GM23338 (cell line): ENCODE data around the gene TNFSF13.

Source experiments
- CREB1 ChIP-seq: fragments of 250-450 bp; sonication (Bioruptor Pico); IDR thresholded peaks from 2 replicates; pipeline ENCODE4 v1.5.0; 2020; ENCODE audit warnings: low read depth, mild to moderate bottlenecking, moderate library complexity
- CTCF ChIP-seq, 2 experiments: fragments of 200-600 bp in 1 of 2; sonication (generic) in 1 of 2; conservative IDR thresholded peaks; 2 replicates each; pipeline versions ENCODE4 v1.5.1 to v1.6.1; 2016 to 2017; ENCODE audit warnings: antibody characterized with exemption in 2 of 2, low read depth in 2 of 2, mild to moderate bottlenecking in 2 of 2, moderate library complexity in 1 of 2
- ETS1 ChIP-seq: IDR thresholded peaks from 2 replicates; pipeline ENCODE4 v1.6.1; 2016; ENCODE audit warnings: antibody characterized with exemption
- EZH2 ChIP-seq: fragments of 200-600 bp; sonication (generic); IDR thresholded peaks from one replicate; pipeline ENCODE4 v1.8.0; 2017; ENCODE audit warnings: antibody characterized with exemption, mild to moderate bottlenecking, low read depth; ENCODE audit not compliant: unreplicated experiment
- EZH2phosphoT487 ChIP-seq: fragments of 200-600 bp; sonication (generic); IDR thresholded peaks from one replicate; pipeline ENCODE4 v1.8.1; 2018; ENCODE audit warnings: antibody characterized with exemption; ENCODE audit not compliant: unreplicated experiment
- POLR2AphosphoS5 ChIP-seq: IDR thresholded peaks from 2 replicates; pipeline ENCODE4 v1.6.1; 2016; ENCODE audit warnings: antibody characterized with exemption, low read depth
- REST ChIP-seq: IDR thresholded peaks from one replicate; pipeline ENCODE4 v1.6.1; 2018; ENCODE audit warnings: antibody characterized with exemption; ENCODE audit not compliant: unreplicated experiment
- ZNF331 ChIP-seq: fragments of 250-450 bp; sonication (Bioruptor Pico); IDR thresholded peaks from 2 replicates; pipeline ENCODE4 v1.5.0; 2020; ENCODE audit warnings: low read depth, mild to moderate bottlenecking, moderate library complexity

GRCh38 chr17:7588553-7589203 lies 30.1 kb downstream of the TNFSF13 start:
- no peak for TF ChIP-seq EZH2phosphoT487
- no peak for TF ChIP-seq CTCF (conservative IDR thresholded peaks at IDR 0.05; ENCODE audit: low read depth in 2 of 2)
- no peak for TF ChIP-seq EZH2
- TF ChIP-seq POLR2AphosphoS5: no peak; the same call in 1 of the 2 replicates
- no peak for TF ChIP-seq CREB1
- no peak for TF ChIP-seq REST
- no peak for TF ChIP-seq ETS1
- TF ChIP-seq ZNF331: no peak
